Stimulated activated CD8-positive, alpha-beta memory T cell treated with anti-CD3 and anti-CD28 coated beads, Interleukin-2, amount 100 ng/mL, for 48 hours (primary cell): Measurements from ENCODE around the gene KCNH8.

Experiments used
- DNase-seq, 2 donors: peaks; one replicate each; pipeline ENCODE4 v3.0.0-alpha.2; 2020; ENCODE audit warnings: low read depth in 2 of 2

The KCNH8 gene

DNA sequence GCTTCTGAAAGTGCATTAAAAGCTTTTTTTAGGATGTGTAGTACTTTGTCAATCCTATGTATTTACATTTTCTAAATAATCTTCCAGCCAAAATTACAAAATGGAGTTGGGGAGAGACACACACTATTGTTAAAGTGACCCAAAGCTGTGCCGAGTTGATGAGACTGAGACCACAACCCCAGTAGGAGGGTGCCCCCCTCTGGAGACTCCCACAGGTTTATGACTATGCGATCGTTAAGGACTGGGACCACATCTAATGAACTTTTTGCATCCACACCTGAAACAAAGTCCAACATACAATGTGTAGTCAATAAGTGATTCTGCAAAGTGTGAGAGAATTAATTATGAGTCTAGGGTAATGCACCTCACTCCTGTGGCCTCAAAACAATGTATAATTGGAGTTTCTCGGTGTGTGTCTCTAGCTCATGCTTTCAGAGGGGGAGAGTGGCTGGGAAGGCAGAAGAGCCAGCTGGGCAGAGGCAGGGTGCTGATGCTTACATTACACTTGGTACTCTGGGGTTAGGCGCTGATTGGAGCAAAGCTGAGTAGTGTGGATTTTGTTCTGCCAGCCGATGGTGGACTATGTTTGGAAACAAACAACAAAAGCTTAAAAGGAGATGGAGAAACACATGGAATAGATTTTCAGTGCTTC is 102.8 kb downstream of the KCNH8 start:
- no peak for DNase-seq

GRCh38 chr3:19254189-19254588 is 105.9 kb downstream of the KCNH8 start:
- no peak for DNase-seq

GRCh38 chr3:19254784-19255338 is 106.6 kb downstream of the KCNH8 start:
- DNase-seq: no peak

DNA sequence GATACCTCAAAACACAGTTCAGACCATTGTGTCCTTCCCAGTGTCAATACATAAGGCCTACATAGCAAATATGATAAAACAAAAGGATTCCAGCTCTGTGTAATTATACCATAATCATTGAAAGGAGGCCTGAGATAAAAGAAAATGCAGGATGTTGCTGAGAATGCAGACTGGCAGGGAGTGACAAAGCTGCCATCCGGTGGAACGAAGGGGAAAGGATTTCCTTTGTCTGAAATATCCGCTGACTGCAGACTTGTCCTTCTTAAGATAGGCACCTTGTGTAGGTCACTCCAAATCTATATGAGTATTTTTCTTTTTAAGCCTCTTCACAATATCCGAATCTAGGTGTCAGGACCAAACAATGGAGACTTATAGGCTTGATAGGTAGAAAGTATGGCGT is 108.0 kb downstream of the KCNH8 start:
- DNase-seq: no peak

DNA sequence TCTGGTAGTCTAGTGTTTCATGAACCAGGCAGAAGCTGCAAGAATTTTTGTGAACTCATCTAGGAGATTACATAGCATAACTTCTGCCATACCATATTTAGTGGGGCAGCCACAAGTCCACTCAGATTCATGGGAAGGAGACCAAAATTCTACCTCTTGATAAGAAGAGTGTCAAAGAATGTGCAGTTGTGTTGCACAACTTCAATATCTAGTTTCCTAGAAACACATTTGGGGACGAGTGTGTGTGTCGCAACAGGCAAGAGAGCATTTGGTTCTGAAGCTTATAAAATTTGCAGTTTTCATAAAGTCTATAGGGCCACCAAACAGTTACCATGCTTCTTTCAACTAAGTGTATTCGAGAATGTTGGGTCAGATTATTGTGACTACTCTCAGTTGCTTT is 115.3 kb downstream of the KCNH8 start:
- DNase-seq: no peak

GRCh38 chr3:19264424-19264823 is 116.1 kb downstream of the KCNH8 start:
- no peak for DNase-seq

DNA sequence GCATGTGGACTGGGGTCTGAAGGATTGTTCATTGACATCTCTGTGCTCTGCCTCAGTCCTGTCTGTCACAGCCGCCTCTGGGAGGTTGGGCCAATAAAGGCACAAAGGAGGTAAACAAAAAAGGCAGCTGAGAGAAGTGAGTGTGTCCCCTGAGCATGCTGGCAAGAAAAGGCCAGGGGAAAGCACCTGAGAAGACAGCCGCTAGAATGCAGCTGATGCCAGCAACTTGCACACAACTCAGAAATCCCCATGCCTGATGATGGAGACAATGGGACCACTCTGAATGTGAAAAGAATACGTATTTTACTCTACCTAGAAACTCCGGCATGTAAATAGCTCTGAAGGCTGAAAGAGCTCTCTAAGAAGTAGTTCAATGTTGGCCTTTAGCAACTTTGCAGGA is 118.7 kb downstream of the KCNH8 start:
- no peak for DNase-seq

DNA sequence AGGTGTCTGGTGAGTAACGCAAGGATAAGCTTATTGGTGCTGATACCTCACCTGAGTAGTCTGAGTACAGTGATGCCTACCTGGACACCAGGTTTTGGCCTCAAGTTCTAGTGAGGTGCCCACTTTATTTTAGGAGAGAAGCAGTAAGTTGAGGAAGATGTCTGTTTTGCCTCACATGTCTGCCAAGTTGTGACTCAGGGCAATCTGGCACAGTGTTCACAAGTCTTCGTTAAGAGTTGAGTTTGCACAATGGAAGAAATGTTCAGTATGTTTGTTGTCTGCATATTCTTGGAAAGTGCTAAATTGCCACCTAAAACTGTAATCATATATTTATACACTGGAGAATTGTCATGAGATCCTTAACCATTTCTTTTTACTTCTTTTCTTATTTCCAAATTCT is 122.2 kb downstream of the KCNH8 start:
- DNase-seq: no peak

GRCh38 chr3:19272296-19272695 is 124.0 kb downstream of the KCNH8 start:
- DNase-seq: no peak

GRCh38 chr3:19273091-19273490 is 124.8 kb downstream of the KCNH8 start:
- DNase-seq: no peak

DNA sequence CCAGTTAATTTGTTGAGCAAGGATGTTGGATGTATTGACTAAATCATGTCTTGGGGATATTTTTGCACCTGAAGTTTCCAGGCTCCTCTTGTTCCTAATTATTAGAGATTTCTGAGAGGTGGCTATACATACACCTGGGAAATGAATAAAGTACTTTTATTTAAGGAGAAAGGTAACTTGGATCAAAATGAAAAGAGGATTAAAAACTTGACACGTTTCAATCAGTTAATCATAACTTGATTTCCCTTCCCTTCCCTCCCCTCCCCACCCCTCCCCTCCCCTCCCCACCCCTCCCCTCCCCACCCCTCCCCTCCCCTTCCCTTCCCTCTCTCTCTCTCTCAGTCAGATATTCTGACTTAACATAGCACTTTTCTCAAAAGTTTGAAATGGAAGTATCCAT is 126.3 kb downstream of the KCNH8 start:
- no peak for DNase-seq

- no peak for DNase-seq
Observed at GRCh38 chr3:19284974-19285373, 136.7 kb downstream of the KCNH8 start.

DNA sequence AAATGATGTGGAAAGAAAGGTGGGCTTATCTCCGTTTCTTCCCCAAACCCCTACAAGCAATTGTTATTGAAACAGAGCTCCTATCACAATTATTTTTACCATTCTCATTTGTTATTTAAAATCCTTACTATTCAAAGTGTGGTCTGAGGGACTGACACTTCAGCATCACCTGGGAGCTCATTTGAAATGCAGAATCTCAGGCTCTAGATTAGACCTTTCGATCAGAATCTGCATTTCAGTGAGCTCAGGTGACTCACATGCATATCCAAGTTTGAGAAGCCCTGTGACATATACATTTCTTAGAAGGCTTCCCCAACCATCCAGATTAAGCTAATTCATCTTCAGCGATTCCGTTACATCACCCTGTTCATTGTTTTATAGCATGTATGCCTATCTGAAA is 145.0 kb downstream of the KCNH8 start:
- DNase-seq: no peak

DNA sequence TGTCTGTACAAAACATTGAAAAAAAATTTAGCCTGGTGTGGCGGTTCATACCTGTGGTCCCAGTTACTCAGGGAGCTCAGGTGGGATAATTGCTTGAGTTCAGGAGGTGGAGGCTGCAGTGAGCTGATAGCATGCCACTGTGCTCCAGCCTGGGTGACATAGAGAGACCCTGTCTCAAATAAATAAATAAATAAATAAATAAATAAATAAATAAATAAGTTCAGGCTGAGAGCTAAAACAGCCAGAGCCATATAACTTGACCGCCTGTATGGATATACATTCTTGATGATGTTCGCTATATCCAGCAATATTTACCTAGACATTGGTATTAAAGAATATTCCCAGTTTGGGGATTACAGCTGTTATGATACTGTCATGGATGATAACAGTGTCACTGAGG is 146.9 kb downstream of the KCNH8 start:
- no peak for DNase-seq

GRCh38 chr3:19331931-19332330 is 183.6 kb downstream of the KCNH8 start:
- DNase-seq: no peak

DNA sequence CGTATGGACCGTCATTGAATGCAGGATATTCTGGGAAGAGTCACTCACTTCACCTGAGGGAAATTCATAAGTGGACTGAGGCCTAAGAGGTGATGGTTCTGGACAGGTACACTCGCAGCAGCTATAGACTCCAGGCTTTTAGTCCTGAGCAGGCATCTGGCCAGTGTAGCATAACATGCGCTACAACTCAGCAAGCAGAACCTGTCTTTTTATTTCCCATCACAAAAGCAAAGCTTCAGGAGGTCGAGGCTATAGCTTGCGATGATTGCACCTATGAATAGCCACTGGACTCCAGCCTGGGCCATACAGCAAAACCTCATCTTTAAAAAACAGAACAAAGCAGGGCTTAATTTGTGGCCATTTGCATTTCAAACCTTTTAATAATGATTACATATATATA is 185.8 kb downstream of the KCNH8 start:
- DNase-seq: no peak

GRCh38 chr3:19338769-19339168 is 190.5 kb downstream of the KCNH8 start:
- DNase-seq: no peak

- DNase-seq: no peak
Observed at GRCh38 chr3:19342389-19342788, 194.1 kb downstream of the KCNH8 start.

DNA sequence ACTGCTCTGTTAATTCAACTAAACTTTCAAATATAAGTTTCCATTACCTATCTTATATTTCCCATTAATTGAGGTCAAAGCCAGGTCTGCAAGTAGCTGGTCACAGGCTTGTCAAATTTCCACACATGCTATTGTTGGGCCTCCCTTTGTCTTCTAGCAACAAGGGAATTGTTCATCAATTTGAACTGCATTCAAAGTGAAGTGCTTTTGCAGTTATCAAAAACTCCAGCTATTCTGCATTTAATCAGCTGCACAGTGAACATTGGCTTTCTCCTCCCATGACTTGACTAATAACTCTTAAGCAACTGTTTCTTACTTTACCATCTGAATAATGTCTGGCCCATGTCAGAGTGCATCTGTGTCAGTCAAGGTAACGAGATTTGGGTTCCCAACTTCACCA is 198.4 kb downstream of the KCNH8 start:
- no peak for DNase-seq

DNA sequence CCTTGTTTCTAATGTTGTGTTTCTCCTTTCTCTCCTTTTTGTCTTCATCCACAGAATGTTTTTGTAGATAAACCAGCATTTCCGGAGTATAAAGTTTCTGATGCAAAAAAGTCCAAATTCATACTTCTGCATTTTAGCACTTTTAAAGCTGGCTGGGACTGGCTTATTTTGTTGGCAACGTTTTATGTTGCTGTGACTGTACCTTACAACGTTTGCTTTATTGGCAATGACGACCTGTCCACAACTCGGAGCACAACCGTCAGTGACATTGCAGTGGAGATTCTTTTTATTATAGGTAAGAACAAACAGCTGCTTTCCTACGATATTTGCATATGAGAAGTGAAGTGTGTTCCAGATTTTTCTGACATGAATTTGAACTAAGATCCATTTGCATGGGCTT is 199.4 kb downstream of the KCNH8 start:
- DNase-seq: no peak

DNA sequence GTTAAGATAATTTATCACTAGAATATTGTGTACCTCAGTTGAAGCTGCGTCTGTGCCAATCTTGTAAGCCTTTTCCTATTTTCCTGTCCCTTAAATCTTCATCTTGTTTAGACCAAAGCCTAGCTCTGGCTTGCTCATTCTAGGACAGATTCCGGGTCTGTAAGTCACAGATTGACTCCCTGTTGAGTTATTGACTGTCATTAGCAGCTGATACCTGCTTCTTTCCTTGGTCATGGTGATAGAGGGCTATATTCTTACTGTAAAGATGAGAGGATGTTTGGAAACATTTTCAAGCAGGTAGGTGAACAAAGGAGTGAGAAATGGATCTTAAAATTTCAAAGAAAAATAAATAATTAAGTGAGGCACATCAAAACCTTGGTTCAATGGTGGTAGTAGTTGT is 200.2 kb downstream of the KCNH8 start:
- no peak for DNase-seq

GRCh38 chr3:19348941-19349564 is 200.7 kb downstream of the KCNH8 start:
- no peak for DNase-seq

DNA sequence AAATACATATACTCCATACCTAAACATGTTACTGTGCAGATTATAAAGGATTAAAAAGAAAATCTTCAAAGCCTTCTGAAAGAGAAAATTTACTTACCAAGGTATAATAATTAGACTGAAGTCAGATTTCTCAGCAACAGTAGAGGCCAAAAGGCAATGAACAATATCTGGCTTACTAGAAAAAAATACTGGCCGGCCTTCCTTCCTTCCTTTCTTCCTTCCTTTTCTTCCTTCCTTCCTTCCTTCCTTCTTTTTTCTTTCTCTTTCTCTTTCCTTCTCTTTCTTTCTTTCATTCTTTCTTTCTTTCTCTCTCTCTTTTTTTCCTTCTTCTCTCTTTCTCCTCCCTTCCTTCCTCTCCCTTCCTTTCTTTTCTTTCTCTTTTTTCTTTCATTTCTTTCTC is 209.6 kb downstream of the KCNH8 start:
- DNase-seq: no peak

DNA sequence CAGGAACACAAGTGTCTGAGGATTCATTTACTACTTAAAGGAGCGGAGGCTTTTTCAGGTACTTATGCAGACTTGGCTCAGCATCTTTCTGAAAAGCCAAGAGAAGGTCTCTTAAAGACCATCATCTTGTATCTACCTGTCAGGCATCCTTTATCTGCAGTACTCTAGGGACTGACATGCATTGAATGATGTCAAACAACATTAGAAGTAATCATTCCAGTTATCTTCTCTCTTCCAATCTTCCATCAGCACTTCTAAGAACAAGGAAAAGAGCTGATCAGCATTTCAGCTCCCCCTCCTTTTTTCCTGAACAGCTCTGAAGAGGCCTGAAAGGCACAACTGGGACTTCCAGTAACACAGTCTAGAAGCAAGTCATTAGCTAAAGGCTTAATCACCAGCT is 214.8 kb downstream of the KCNH8 start:
- DNase-seq: no peak
